Heart left ventricle (tissue), 16 donors: ENCODE data around the gene ZPBP. TPM values are rescaled to one million over a fixed set of nuclear protein-coding genes. Genes with fewer than 3 reads are reported as not detected.

Experiments used
- ATAC-seq, 4 donors: fragments of 200-7000 bp; cut with Tn5 transposase; one replicate each; pipeline ENCODE4 v1.9.1; 2020 to 2022; ENCODE audit warnings: moderate library complexity in 4 of 4, mild to moderate bottlenecking in 3 of 4, moderate number of reproducible peaks in 1 of 4
- DNase-seq, 5 donors: peaks; one replicate each; pipeline ENCODE4 v3.0.0-alpha.2; 2020
- H3K27ac ChIP-seq, 12 donors: fragments of 200-600 bp; sonication (generic) in 4 of 12; one replicate each; pipeline versions ENCODE4 v1.5.0 to v1.8.0; 2016 to 2022; ENCODE audit warnings: mild to moderate bottlenecking in 2 of 12
- H3K27me3 ChIP-seq, 9 donors: fragments of 200-600 bp; sonication (generic) in 2 of 9; one replicate each; pipeline versions ENCODE4 v1.5.1 to v1.8.0; 2016 to 2022; ENCODE audit warnings: mild to moderate bottlenecking in 3 of 9
- H3K36me3 ChIP-seq, 9 donors: fragments of 200-600 bp; sonication (generic) in 2 of 9; one replicate each; pipeline versions ENCODE4 v1.5.0 to v1.8.0; 2018 to 2022; ENCODE audit warnings: mild to moderate bottlenecking in 2 of 9
- H3K4me1 ChIP-seq, 12 donors: fragments of 200-600 bp; sonication (generic) in 4 of 12; one replicate each; pipeline versions ENCODE4 v1.5.0 to v1.8.0; 2016 to 2022; ENCODE audit warnings: mild to moderate bottlenecking in 3 of 12
- H3K4me3 ChIP-seq, 12 donors: fragments of 200-600 bp; sonication (generic) in 4 of 12; one replicate each; pipeline versions ENCODE4 v1.5.0 to v1.8.0; 2017 to 2022; ENCODE audit warnings: mild to moderate bottlenecking in 9 of 12, moderate library complexity in 4 of 12
- H3K9me3 ChIP-seq, 12 donors: fragments of 200-600 bp; sonication (generic) in 4 of 12; one replicate each; pipeline versions ENCODE4 v1.5.0 to v1.8.0; 2016 to 2022; ENCODE audit warnings: mild to moderate bottlenecking in 1 of 12
- CTCF ChIP-seq, 12 donors: fragments of 200-600 bp; sonication (generic) in 4 of 12; IDR thresholded peaks; one replicate each; pipeline versions ENCODE4 v1.5.0 to v1.8.0; 2018 to 2022; ENCODE audit warnings: antibody characterized with exemption in 12 of 12, mild to moderate bottlenecking in 5 of 12
- POLR2A ChIP-seq, 2 donors: fragments of 450-650 bp; IDR thresholded peaks; one replicate each; pipeline ENCODE4 v1.6.1; 2017; ENCODE audit warnings: antibody characterized with exemption in 2 of 2, mild to moderate bottlenecking in 2 of 2, moderate library complexity in 2 of 2
- WGBS, 4 donors: extraction: QIAGEN DNeasy Blood & Tissue Kit in 2 of 4; methylation state at CpG; one replicate each; pipeline versions ENCODE4 v1.1.5 to v1.1.7; 2013 to 2018; 5-methylcytosine and 5-hydroxymethylcytosine counted together
- intact Hi-C, 10 donors: fragments of 100-400 bp; cut with DNase I; formaldehyde crosslinking; loops; one replicate each; pipeline versions ENCODE4 v1.11.1 to v1.14.2; 2022
- polyA plus RNA-seq, 2 donors: library from polyadenylated mRNA; stranded (reverse); fragments of 200-250 nt; gene quantifications; one replicate each; pipeline ENCODE4 v1.2.3, GENCODE V29; 2013
- total RNA-seq, 9 donors: library from RNA; depleted of rRNA in 2 of 9; stranded (reverse); fragments of >200 nt in 2 of 9; fragmentation: NEBNext Ultra II Directional in 3 of 9; extraction: Animal tissue kit (Norgen Biotek cat#: 25700) in 3 of 9; gene quantifications; one replicate each; pipeline versions ENCODE4 v1.1.0 to v1.2.4, GENCODE V29; 2016 to 2023
- donor health status: ischemic (EF 13 %, LVEDD 7.1; RV severe dilation, severe dysfunction).
- donor health status: healthy with polysubstance abuse.
- donor health status: DM: no; HTN: yes; CAD: no.
- donor health status: DM: no; HTN: no; CAD: no.
- donor health status: ischemic (EF 25% LVEDD 6.9; RV normal size, moderate dysfunction).
- donor health status: ischemic (EF 25% LVEDD 5.7; RV mildly dilated, moderate dysfunction).
- donor health status: healthy.
- donor health status: DM: yes; HTN: yes; CAD: no.
- donor health status: ischemic (EF 35%, LVEDD 5.7; RV mildly dilated, moderate dysfunction).
- donor health status: nonischemic (EF 11% LVEDD 7.7; RV severe dilation, severe dysfunction).
- donor health status: DM: yes; HTN: yes; CAD: no.
- donor health status: PGD.
- donor health status: ischemic (EF 29% LVEDD 5.4; RV normal size, mild dysfunction).
- donor health status: nonischemic (EF 23%, LVEDD 6.1; RV moderate dilation, normal function).

The ZPBP gene
- total and polyA plus RNA-seq, 11 donors = not detected

DNA sequence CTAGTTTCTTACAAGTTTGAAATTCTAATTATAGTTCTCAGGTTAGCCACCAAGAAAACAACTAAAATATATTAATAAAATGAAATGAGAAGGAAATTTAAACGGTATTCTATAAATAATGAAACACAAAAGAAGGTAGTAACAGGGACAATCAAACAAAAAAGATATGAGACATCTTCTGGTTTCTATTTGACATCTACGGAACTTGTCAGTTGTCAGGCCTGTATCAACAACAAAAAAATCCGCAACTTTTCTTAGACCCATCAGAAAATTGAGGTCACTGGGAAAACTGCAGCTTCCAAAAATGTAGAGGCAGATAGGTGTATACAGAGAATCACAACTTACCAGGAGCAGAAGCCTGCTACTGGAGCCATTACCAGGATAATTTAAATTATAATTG, 70.6 kb downstream of the ZPBP start:
- Histone ChIP-seq H3K27ac (no peak overlapping the region), H3K9me3 (no peaks in the 10 kb centered on the region), H3K4me3 (no peak overlapping the region), H3K4me1 (no peaks in the 10 kb centered on the region), H3K27me3 (no peaks in the 10 kb centered on the region), H3K36me3 (no peaks in the 10 kb centered on the region)
- ATAC-seq (no peak), DNase-seq (no peak)
- TF ChIP-seq CTCF (IDR thresholded peaks at IDR 0.05) (no peak), POLR2A (IDR thresholded peaks at IDR 0.05) (no peak)
- 74 to 82% (median 78%) methylated on average over 3 of the region's 3 CpGs for WGBS, 4 donors
- intact Hi-C loops = no loop called here

GRCh38 chr7:49995681-49996080, 97.4 kb downstream of the ZPBP start:
- TF ChIP-seq POLR2A (IDR thresholded peaks at IDR 0.05) (no peak), CTCF (IDR thresholded peaks at IDR 0.05) (no peak)
- DNase-seq (no peak), ATAC-seq (no peak)
- H3K27ac ChIP-seq = no peak overlapping the region
- no peaks in the 10 kb centered on the region for H3K9me3 ChIP-seq
- intact Hi-C loops = no loop called here
- H3K4me1 ChIP-seq = no peaks in the 10 kb centered on the region
- no peak overlapping the region for H3K4me3 ChIP-seq
- WGBS, 4 donors = 73 to 78% (median 76%) methylated on average over 6 of the region's 6 CpGs
- no peaks in the 10 kb centered on the region for H3K36me3 ChIP-seq
- H3K27me3 ChIP-seq = no peaks in the 10 kb centered on the region

DNA sequence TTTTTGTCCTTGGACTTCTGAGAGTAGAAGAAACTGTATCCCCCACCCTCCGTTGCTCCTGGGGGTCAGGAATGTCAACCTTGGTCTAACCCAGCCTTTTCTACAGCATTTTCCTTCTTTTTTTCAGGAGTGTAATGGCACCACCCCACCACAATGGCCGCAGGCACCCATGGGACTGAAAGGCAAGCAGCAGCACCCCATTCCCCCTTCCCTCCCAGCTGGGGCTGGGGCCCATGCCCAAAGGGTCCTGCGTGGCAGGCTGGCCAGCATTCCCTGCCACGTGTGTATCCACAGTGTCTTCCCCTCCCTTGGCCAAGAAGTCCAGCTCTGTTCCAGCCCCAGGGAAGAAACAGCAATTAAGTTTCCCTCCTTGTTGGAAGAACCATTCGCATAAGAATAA, 106.9 kb downstream of the ZPBP start:
- Histone ChIP-seq H3K36me3 (no peaks in the 10 kb centered on the region), H3K27me3 (no peaks in the 10 kb centered on the region), H3K27ac (no peak overlapping the region), H3K4me1 (no peaks in the 10 kb centered on the region), H3K4me3 (no peak overlapping the region), H3K9me3 (peaks cover 0 to 30% (median 6%) of the 10 kb centered on the region in 12 donors)
- TF ChIP-seq POLR2A (IDR thresholded peaks at IDR 0.05) (no peak), CTCF (IDR thresholded peaks at IDR 0.05) (no peak)
- DNase-seq (no peak), ATAC-seq (no peak)
- 75 to 84% (median 79%) methylated on average over 5 of the region's 5 CpGs for WGBS, 4 donors
- intact Hi-C loops = no loop called here

DNA sequence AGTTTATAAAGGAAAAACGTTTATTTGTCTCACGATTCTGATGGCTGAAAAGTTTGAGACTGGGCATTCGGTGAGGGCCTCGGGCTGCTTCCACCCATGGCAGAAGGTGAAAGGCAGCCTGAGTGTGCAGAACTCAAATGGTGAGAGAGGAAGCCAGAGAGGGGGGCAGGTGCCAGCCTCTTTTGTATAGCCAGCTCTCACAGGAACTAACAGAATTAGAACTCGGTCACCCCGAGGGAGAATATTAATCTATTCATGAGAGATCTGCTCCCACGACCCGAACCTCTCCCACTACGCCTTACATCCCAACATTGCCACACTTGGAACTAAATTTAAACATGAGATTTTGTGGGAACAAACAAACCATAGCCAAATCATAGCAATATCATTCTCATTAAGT, 112.6 kb downstream of the ZPBP start:
- DNase-seq = no peak
- Histone ChIP-seq H3K36me3 (no peaks in the 10 kb centered on the region), H3K4me3 (no peak overlapping the region), H3K27me3 (no peaks in the 10 kb centered on the region), H3K4me1 (no peaks in the 10 kb centered on the region), H3K9me3 (no peaks in the 10 kb centered on the region), H3K27ac (no peak overlapping the region)
- TF ChIP-seq POLR2A (IDR thresholded peaks at IDR 0.05) = no peak
- TF ChIP-seq CTCF (IDR thresholded peaks at IDR 0.05) = no peak
- 71 to 83% (median 80%) methylated on average over 9 of the region's 9 CpGs for WGBS, 4 donors
- ATAC-seq = no peak
- intact Hi-C loops = no loop called here
